ENCODE measurements around the gene FRK. TPM values are rescaled to one million over a fixed set of nuclear protein-coding genes. Genes with fewer than 3 reads are reported as not detected.
"Not testable (repeated sequence)": the region's sequence is repeated elsewhere in the genome, so short reads cannot be mapped to it uniquely, and the experiment has no call there.

FRK gene
- total RNA-seq, 1 donor from 2014 or later, result 1.1 TPM

DNA sequence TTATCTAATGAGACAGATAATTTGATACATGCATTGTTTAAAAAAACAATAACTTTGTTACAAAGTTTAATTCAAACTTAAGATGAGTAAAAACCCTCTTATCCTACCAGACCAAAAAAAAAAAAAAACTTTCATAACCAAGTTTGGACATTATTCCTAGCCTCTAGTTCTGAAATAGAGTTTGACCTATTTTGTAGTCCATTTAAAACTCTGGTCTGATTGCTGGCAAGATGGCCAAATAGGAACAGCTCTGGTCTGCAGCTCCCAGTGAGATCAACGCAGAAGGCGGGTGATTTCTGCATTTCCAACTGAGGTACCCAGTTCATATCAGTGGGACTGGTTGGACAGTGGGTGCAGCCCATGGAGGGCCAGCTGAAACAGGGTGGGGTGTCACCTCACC, 125.9 kb downstream of the FRK start:
- TF ChIP-seq, protein P1, sequence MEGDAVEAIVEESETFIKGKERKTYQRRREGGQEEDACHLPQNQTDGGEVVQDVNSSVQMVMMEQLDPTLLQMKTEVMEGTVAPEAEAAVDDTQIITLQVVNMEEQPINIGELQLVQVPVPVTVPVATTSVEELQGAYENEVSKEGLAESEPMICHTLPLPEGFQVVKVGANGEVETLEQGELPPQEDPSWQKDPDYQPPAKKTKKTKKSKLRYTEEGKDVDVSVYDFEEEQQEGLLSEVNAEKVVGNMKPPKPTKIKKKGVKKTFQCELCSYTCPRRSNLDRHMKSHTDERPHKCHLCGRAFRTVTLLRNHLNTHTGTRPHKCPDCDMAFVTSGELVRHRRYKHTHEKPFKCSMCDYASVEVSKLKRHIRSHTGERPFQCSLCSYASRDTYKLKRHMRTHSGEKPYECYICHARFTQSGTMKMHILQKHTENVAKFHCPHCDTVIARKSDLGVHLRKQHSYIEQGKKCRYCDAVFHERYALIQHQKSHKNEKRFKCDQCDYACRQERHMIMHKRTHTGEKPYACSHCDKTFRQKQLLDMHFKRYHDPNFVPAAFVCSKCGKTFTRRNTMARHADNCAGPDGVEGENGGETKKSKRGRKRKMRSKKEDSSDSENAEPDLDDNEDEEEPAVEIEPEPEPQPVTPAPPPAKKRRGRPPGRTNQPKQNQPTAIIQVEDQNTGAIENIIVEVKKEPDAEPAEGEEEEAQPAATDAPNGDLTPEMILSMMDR (IDR thresholded peaks at IDR 0.05), result no peak
- H3K36me3 Mint-ChIP-seq (ENCODE audit: low read depth), result peaks cover 10% of the 10 kb centered on the region
- no peak for DNase-seq (ENCODE audit: low spot score)
- H3K27me3 Mint-ChIP-seq (ENCODE audit: low read depth), result peaks cover 29% of the 10 kb centered on the region
- H3K9me3 Mint-ChIP-seq (ENCODE audit: low read depth), result peaks cover 5% of the 10 kb centered on the region
- peaks cover 8% of the 10 kb centered on the region for H3K4me1 Mint-ChIP-seq (ENCODE audit: low read depth)
- H3K27ac Mint-ChIP-seq (ENCODE audit: unreplicated experiment), result no peak overlapping the region
- H3K4me3 Mint-ChIP-seq (ENCODE audit: unreplicated experiment), result no peak overlapping the region

DNA sequence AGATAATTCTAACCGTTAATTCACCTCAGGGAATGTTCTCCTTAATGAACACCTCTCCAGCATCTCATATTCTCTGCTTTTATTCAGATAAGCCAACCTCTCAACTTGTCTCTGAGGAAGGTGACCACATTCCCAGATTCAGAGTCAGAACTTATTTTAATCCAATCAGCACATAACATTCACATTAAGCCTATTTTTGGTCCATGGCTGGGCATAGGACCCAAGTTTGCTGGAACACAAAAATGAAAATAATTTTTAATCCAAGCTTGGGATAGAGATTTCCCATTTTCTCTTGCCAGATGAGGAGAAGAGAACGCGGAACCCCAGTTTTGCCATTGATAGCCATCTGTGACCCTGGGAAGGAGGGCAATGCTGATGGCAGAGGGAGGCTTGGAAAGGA, 126.5 kb downstream of the FRK start:
- H3K27ac Mint-ChIP-seq (ENCODE audit: unreplicated experiment), result no peak overlapping the region
- peaks cover 29% of the 10 kb centered on the region for H3K27me3 Mint-ChIP-seq (ENCODE audit: low read depth)
- peaks cover 5% of the 10 kb centered on the region for H3K36me3 Mint-ChIP-seq (ENCODE audit: low read depth)
- no peak for DNase-seq (ENCODE audit: low spot score)
- TF ChIP-seq, protein P1 (IDR thresholded peaks at IDR 0.05), result no peak
- H3K4me3 Mint-ChIP-seq (ENCODE audit: unreplicated experiment), result no peak overlapping the region
- H3K9me3 Mint-ChIP-seq (ENCODE audit: low read depth), result no peaks in the 10 kb centered on the region
- peaks cover 8% of the 10 kb centered on the region for H3K4me1 Mint-ChIP-seq (ENCODE audit: low read depth)

DNA sequence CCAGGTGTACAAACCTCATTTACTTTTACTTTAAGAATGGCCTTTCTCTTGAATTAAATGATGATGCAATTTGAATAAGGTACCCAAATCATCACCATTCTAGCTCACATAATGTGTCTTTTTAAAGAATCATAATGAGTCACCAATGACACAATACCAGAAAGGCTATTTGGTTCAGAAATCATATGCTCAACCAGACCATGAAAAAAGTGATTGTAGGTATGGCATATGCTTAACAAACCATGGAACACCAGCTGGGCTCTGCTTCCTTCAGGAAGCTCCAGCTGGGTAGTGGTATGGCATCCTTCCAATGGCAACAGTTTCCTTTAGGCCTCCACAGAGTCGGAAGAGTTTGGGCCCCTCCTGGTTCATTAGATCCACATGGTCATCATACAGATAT, 128.2 kb downstream of the FRK start:
- TF ChIP-seq, protein P1 (IDR thresholded peaks at IDR 0.05), result no peak

DNA sequence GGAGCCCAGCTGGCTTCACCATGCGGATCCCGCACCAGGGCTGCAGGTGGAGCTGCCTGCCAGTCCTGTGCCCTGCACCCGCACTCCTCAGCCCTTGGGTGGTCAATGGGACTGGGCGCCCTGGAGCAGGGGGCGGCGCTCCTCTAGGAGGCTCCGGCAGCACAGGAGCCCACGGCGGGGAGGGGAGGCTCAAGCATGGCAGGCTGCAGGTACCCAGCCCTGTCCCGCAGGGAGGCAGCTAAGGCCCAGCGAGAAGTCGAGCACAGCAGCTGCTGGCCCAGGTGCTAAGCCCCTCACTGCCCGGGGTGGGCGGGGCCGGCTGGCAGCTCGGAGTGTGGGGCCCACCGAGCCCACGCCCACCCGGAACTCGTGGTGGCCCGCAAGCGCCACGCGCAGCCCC, 132.7 kb downstream of the FRK start:
- not testable (repeated sequence) for H3K27me3 Mint-ChIP-seq (ENCODE audit: low read depth); H3K4me3 Mint-ChIP-seq (ENCODE audit: unreplicated experiment); H3K36me3 Mint-ChIP-seq (ENCODE audit: low read depth); H3K9me3 Mint-ChIP-seq (ENCODE audit: low read depth); H3K27ac Mint-ChIP-seq (ENCODE audit: unreplicated experiment)
- DNase-seq (ENCODE audit: low spot score), result peak; percentile 85
- peaks cover 14% of the 10 kb centered on the region for H3K4me1 Mint-ChIP-seq (ENCODE audit: low read depth)

More for the DNA sequence above, 128.2 kb downstream of the FRK start:
- peaks cover 8% of the 10 kb centered on the region for H3K4me1 Mint-ChIP-seq (ENCODE audit: low read depth)
- no peaks in the 10 kb centered on the region for H3K36me3 Mint-ChIP-seq (ENCODE audit: low read depth)
- DNase-seq (ENCODE audit: low spot score), result no peak
- H3K4me3 Mint-ChIP-seq (ENCODE audit: unreplicated experiment), result no peak overlapping the region
- H3K27me3 Mint-ChIP-seq (ENCODE audit: low read depth), result peaks cover 14% of the 10 kb centered on the region
- no peaks in the 10 kb centered on the region for H3K9me3 Mint-ChIP-seq (ENCODE audit: low read depth)
- H3K27ac Mint-ChIP-seq (ENCODE audit: unreplicated experiment), result no peak overlapping the region

DNA sequence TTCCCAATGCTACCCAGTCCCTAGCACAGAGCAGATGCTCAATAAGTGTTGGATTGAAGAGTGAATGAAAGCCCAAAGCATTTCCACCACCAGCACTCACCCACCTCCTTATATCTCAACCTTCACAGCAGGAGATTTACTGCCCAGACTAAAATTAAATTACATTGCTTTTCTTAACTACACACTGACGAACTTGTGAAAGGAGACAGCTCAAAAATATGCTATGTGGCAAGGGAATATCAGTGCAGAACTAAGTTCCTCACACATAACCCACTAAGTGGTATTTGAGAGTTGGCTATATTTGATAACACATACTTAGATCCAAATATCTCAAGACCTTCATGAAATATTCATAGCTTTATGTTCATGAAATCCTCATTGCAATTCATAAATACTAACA, 137.7 kb downstream of the FRK start:
- Mint-ChIP-seq H3K4me1 (ENCODE audit: low read depth) (peaks cover 7% of the 10 kb centered on the region), H3K27ac (ENCODE audit: unreplicated experiment) (no peak overlapping the region), H3K9me3 (ENCODE audit: low read depth) (no peaks in the 10 kb centered on the region), H3K27me3 (ENCODE audit: low read depth) (peaks cover 4% of the 10 kb centered on the region), H3K4me3 (ENCODE audit: unreplicated experiment) (no peak overlapping the region), H3K36me3 (ENCODE audit: low read depth) (no peaks in the 10 kb centered on the region)
- TF ChIP-seq, protein P1 (IDR thresholded peaks at IDR 0.05), result no peak
- DNase-seq (ENCODE audit: low spot score), result no peak

DNA sequence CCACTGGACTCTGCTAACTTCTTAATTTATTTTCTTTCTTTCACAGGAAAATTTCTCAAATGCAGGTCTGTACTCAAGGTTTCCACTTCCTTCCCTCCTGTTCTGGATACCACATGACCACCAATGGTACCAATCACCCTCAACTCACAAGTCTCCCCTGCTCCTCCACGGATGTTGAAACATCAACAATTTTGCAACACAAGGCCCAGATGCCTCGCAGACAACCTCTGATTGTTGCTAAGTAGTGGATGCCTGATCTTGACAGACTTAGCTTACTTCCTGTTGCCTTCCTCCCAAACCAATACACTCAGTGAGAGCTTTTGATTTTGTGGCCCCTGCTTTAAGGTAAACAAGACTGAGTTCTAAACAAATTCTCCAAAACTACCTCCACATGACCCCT, 146.6 kb downstream of the FRK start:
- TF ChIP-seq, protein P1 (IDR thresholded peaks at IDR 0.05), result no peak
- peaks cover 1% of the 10 kb centered on the region for H3K36me3 Mint-ChIP-seq (ENCODE audit: low read depth)
- H3K4me3 Mint-ChIP-seq (ENCODE audit: unreplicated experiment), result no peak overlapping the region
- DNase-seq (ENCODE audit: low spot score), result no peak
- H3K4me1 Mint-ChIP-seq (ENCODE audit: low read depth), result no peaks in the 10 kb centered on the region
- H3K9me3 Mint-ChIP-seq (ENCODE audit: low read depth), result no peaks in the 10 kb centered on the region
- H3K27ac Mint-ChIP-seq (ENCODE audit: unreplicated experiment), result no peak overlapping the region
- H3K27me3 Mint-ChIP-seq (ENCODE audit: low read depth), result peaks cover 5% of the 10 kb centered on the region
